Stimulated activated CD4-positive, alpha-beta T cell treated with anti-CD3 and anti-CD28 coated beads, Interleukin-4, amount 100 ng/mL, for 1 hour (primary cell): ENCODE data around the gene ELAPOR2.
"Not testable (repeated sequence)": the region's sequence is repeated elsewhere in the genome, so short reads cannot be mapped to it uniquely, and the experiment has no call there.

ENCODE experiments used
- DNase-seq: peaks from one replicate; pipeline ENCODE4 v3.0.0-alpha.2; 2020

The ELAPOR2 gene, protein sequence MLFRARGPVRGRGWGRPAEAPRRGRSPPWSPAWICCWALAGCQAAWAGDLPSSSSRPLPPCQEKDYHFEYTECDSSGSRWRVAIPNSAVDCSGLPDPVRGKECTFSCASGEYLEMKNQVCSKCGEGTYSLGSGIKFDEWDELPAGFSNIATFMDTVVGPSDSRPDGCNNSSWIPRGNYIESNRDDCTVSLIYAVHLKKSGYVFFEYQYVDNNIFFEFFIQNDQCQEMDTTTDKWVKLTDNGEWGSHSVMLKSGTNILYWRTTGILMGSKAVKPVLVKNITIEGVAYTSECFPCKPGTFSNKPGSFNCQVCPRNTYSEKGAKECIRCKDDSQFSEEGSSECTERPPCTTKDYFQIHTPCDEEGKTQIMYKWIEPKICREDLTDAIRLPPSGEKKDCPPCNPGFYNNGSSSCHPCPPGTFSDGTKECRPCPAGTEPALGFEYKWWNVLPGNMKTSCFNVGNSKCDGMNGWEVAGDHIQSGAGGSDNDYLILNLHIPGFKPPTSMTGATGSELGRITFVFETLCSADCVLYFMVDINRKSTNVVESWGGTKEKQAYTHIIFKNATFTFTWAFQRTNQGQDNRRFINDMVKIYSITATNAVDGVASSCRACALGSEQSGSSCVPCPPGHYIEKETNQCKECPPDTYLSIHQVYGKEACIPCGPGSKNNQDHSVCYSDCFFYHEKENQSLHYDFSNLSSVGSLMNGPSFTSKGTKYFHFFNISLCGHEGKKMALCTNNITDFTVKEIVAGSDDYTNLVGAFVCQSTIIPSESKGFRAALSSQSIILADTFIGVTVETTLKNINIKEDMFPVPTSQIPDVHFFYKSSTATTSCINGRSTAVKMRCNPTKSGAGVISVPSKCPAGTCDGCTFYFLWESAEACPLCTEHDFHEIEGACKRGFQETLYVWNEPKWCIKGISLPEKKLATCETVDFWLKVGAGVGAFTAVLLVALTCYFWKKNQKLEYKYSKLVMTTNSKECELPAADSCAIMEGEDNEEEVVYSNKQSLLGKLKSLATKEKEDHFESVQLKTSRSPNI

DNA sequence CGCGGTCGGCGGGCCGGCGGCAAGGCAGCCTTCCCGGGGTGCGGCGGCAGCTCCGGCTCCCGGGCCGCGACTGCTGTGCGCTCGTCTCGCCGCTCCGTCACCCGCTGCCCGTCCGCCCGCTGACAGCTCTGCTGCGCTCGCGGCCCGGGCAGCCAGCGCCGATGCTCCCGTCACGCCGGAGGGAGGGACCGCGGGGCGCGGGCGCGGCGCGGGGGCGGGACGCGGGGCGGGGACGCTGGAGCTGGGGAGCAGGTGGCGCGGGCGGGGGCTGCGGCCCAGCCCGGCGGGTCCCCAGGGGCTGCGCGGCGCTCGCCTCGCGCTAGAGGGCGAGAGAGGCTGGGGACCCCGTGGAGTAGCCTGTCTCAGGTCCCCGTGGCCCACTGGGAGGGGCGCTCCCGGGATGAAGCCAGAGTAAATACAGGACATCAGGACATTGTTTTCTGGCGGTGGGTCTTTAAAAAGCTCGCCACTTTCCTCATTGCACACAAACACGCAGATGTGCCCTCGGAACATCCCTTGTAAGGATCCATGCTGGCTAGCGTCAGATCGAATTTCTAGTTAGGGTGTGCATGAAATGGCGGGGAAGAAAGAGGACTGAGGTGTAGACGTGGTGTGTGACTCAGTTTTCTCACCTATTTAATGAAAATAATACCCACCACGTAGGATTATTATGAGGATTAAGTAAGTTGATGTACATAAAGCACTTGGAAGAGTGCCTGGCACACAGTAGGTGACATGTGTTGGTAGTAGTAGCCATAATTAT, at the start of gene ELAPOR2:
Gene ELAPOR2, minus strand, starts transcription at position 130 of the 763 bp plus-strand sequence. CDS start 141 bp downstream, outside the sequence.
- peak; percentile 83 for DNase-seq

DNA sequence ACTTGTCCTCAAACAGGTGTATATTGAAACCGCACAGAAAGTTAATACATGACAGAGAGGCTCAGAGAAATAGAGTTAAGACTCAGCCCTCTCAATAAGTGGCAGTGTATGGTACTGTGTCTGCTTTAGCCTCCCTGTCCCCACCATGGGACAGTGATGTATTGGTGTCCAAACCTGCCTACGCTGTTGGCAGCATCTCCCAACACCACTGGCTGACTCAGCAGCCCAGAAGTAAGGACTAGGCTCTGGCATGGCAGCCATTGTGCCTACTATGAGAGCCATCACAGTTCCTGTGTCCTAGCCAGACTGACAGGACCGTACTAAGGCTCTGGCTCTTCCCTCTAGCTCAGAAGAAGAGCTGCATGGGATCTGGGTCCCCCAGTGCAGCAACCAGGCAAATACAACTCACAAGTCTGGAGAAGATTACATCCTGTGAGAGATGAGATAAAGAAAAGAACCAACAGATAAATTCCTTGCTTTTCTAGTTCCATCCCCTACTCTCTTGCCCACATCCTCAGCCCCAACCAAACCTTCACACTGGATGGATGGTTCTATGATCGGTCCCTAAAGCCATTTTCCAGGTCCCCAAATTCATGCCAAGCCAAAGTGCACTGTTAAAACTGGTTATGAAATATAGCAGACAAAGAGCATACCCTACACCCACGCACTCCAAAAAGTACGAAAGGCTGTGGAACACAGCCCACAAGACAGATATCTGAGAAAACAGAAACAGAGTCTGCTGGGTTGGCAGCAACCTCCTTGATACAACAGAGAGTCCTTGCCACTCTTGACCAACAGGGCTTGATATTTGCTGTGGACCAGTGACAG, 48.7 kb upstream of the ELAPOR2 start:
- DNase-seq: no peak

- DNase-seq: no peak
These were observed 47.6 kb upstream of the ELAPOR2 start for GRCh38 chr7:87106974-87107612.

- DNase-seq: no peak
These were observed 45.9 kb upstream of the ELAPOR2 start for GRCh38 chr7:87105401-87105800.

DNA sequence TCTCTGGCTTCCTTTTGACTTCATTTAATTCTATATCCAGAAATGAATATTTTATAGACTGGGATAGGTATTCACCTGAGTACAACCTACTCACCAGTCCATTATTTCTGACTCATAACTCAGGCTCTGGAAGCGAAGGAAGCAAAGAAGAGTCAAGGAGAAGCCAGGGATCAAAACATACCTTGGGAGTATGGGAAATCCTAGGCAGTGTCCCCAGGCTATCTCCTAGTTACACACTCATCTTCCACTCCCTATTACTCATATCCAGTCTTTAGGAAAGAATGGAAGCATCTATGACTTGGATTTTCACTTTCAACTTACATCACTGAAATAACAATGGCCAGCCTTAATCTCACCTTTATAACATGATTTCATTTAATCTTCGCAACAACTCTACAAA, 40.9 kb upstream of the ELAPOR2 start:
- no peak for DNase-seq

DNA sequence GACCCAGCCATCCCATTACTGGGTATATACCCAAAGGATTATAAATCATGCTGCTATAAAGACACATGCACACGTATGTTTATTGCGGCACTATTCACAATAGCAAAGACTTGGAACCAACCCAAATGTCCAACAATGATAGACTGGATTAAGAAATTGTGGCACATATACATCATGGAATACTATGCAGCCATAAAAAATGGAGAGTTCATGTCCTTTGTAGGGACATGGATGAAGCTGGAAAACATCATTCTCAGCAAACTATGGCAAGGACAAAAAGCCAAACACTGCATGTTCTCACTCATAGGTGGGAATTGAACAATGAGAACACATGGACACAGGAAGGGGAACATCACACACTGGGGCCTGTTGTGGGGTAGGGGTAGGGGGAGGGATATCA, 37.9 kb upstream of the ELAPOR2 start:
- not testable (repeated sequence) for DNase-seq

- no peak for DNase-seq
These were observed 34.9 kb upstream of the ELAPOR2 start for GRCh38 chr7:87094322-87094721.

DNA sequence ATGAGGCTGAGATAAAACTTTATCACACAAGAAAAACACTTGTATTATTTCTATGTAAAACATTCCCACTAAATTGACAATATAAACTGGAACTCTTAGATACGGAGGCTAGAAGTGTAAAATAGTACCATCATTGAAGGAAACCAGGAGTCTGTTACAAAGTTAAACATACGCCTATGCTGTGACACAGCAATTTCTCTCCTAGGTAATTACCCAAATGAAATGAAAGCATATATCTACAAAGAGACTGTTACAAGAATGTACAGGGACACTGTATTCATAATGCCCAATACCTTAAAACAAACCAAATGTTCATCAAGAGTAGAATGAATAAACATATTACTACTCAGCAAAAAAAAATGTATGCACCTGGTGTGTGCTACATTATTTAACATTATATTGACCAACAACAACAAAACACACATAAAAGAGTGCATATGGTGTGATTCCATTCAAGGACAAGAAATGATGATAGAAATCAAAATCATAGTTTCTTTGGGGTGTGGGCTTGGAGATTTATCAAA, 33.2 kb upstream of the ELAPOR2 start:
- DNase-seq: no peak

GRCh38 chr7:87091487-87092066, 32.1 kb upstream of the ELAPOR2 start:
- DNase-seq: no peak

GRCh38 chr7:87083865-87084519, 24.5 kb upstream of the ELAPOR2 start:
- no peak for DNase-seq

- DNase-seq: no peak
These were observed 23.2 kb upstream of the ELAPOR2 start for GRCh38 chr7:87082675-87083074.

GRCh38 chr7:87075671-87076404, 16.4 kb upstream of the ELAPOR2 start:
- DNase-seq: no peak

DNA sequence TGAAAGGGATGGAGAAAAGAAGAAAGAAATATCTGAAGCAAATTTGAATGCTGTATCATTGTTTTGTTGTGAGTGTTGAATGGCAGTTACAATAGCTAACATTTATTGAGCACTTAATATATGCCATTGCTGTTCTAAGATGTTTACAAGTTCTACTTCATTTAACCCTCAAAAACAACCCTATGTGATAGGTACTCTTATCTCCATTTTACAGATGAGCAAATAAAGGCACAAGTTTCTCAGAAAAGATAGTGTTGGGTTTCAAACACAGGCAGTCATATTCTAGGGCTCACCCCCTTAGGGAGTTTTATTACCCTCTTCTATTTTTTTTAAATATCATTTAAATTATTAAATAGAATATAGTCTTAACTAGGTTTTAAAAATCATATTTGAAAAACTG, 8.3 kb upstream of the ELAPOR2 start:
- DNase-seq: no peak

DNA sequence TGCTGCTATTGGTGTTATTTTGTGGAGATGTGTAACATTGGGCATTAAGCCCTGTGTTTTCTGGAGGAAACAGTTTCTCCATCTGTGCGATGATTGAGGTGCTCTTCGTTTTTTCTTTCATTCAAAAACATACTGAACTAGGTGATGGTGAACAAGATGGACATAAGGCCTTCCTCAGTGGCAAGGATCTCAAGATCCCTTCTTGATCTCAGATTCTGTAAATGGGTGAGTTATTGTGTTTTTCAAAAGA, 759 bp upstream of the ELAPOR2 start:
- DNase-seq: no peak

GRCh38 chr7:87058744-87059524, 520 bp downstream of the ELAPOR2 start:
- DNase-seq: peak; percentile 12

GRCh38 chr7:87057210-87057609, 2.2 kb downstream of the ELAPOR2 start:
- no peak for DNase-seq

- no peak for DNase-seq
These were observed 3.1 kb downstream of the ELAPOR2 start for GRCh38 chr7:87056346-87056745.

GRCh38 chr7:87048839-87049238, 10.6 kb downstream of the ELAPOR2 start:
- no peak for DNase-seq

- no peak for DNase-seq
These were observed 13.0 kb downstream of the ELAPOR2 start for GRCh38 chr7:87046456-87046855.
